Measurements from ENCODE around the gene RECK.

GRCh38 chr9:36051317-36051716, 14.6 kb downstream of the RECK start:
- TF ChIP-seq, protein P1, sequence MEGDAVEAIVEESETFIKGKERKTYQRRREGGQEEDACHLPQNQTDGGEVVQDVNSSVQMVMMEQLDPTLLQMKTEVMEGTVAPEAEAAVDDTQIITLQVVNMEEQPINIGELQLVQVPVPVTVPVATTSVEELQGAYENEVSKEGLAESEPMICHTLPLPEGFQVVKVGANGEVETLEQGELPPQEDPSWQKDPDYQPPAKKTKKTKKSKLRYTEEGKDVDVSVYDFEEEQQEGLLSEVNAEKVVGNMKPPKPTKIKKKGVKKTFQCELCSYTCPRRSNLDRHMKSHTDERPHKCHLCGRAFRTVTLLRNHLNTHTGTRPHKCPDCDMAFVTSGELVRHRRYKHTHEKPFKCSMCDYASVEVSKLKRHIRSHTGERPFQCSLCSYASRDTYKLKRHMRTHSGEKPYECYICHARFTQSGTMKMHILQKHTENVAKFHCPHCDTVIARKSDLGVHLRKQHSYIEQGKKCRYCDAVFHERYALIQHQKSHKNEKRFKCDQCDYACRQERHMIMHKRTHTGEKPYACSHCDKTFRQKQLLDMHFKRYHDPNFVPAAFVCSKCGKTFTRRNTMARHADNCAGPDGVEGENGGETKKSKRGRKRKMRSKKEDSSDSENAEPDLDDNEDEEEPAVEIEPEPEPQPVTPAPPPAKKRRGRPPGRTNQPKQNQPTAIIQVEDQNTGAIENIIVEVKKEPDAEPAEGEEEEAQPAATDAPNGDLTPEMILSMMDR (IDR thresholded peaks at IDR 0.05) = no peak
- TF ChIP-seq ZFX (IDR thresholded peaks at IDR 0.05; ENCODE audit: borderline replicate concordance) = no peak
